ENCODE measurements around the gene VAX1.

- TF ChIP-seq CTCF (IDR thresholded peaks at IDR 0.05 in 2 of 3, conservative IDR thresholded peaks at IDR 0.05 in 1 of 3; ENCODE audit: borderline replicate concordance in 1 of 3, insufficient read depth in 1 of 3, low read depth in 2 of 3, low read length in 2 of 3): no peak
- TF ChIP-seq CEBPB (IDR thresholded peaks at IDR 0.05; ENCODE audit: low read depth): no peak
- no peak for TF ChIP-seq ZBTB33 (IDR thresholded peaks at IDR 0.05; ENCODE audit: extremely low read depth, insufficient replicate concordance, low read length)
- no peak for TF ChIP-seq JUND (IDR thresholded peaks at IDR 0.05)
- TF ChIP-seq SIN3A (IDR thresholded peaks at IDR 0.05; ENCODE audit: low read depth): no peak
- no peak for TF ChIP-seq POLR2AphosphoS5 (IDR thresholded peaks at IDR 0.05; ENCODE audit: low read depth, low read length)
- no peak for TF ChIP-seq YY1 (IDR thresholded peaks at IDR 0.05; ENCODE audit: extremely low read depth, insufficient replicate concordance, low read depth, low read length)
- TF ChIP-seq TCF7L2 (IDR thresholded peaks at IDR 0.05; ENCODE audit: borderline replicate concordance, extremely low read depth, insufficient read depth, insufficient read length): no peak
- no peak for TF ChIP-seq POLR2A (IDR thresholded peaks at IDR 0.05; ENCODE audit: borderline replicate concordance, extremely low read depth, insufficient read depth, insufficient read length)
- no peak for TF ChIP-seq EZH2 (IDR thresholded peaks at IDR 0.05)
Observed at GRCh38 chr10:117166418-117167345, 28.6 kb upstream of the VAX1 start.

All from HCT116 (cell line).